D721Med (cell line): Measurements from ENCODE around the gene CEP152.
A peak's percentile ranks its signal among the peaks of the same experiment; 100 is the strongest.

ENCODE experiments used
- DNase-seq: peaks from one replicate; pipeline ENCODE4 v3.0.0; 2011; ENCODE audit warnings: low spot score; ENCODE audit not compliant: insufficient read length
- FAIRE-seq: peaks from 2 replicates; lab custom pipeline; 2011; peaks lifted over from hg19 to GRCh38; lab: Jason Lieb, UNC
- TF ChIP-seq, protein P1 (sequence below): IDR thresholded peaks from 2 replicates; pipeline ENCODE4 v1.5.1; 2012; ENCODE audit warnings: mild to moderate bottlenecking, control low read depth; ENCODE audit not compliant: insufficient read depth; ENCODE audit errors: missing control alignments

Gene CEP152

DNA sequence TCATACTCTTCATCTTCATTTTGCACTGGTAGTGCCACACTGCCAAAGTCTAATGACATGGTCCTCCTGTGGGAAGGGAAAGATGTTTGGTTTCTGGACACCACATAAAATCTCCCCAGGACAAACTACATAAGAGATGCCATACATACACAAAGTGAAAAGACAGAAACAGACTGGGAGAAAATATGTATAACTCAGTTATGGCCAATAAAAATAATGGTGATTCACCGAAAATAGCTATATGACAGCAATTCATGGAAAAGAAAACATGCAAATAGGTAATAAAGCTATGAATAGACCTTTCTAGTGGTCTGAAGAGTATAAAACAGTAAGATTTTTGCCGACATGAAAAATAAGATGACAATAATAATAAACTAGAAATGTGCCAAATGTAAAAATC lies 5.3 kb downstream of the CEP152 start:
- no peak for FAIRE-seq
- TF ChIP-seq, protein P1, sequence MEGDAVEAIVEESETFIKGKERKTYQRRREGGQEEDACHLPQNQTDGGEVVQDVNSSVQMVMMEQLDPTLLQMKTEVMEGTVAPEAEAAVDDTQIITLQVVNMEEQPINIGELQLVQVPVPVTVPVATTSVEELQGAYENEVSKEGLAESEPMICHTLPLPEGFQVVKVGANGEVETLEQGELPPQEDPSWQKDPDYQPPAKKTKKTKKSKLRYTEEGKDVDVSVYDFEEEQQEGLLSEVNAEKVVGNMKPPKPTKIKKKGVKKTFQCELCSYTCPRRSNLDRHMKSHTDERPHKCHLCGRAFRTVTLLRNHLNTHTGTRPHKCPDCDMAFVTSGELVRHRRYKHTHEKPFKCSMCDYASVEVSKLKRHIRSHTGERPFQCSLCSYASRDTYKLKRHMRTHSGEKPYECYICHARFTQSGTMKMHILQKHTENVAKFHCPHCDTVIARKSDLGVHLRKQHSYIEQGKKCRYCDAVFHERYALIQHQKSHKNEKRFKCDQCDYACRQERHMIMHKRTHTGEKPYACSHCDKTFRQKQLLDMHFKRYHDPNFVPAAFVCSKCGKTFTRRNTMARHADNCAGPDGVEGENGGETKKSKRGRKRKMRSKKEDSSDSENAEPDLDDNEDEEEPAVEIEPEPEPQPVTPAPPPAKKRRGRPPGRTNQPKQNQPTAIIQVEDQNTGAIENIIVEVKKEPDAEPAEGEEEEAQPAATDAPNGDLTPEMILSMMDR, result no peak
- DNase-seq, result no peak

DNA sequence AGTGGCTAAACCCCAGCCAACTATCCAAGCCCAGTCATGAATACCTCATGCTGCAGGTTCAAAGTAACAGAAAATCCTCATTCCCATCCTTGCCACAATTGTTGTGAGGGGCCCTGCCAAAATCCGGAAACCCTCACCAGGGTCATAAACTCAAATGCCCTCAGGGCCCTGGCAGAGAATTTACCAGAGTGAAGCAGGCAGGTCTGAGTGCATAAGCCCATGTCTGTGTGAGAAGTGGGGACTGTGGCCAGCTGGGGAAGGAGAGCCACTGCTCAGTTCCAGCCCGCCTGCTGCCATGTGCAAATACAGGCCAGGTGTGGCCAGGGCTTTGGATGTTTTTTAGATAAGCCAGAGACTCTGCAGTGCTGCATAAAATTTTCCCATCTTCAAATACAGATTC lies 7.0 kb downstream of the CEP152 start:
- DNase-seq (no peak), FAIRE-seq (no peak)
- TF ChIP-seq, protein P1, result no peak

DNA sequence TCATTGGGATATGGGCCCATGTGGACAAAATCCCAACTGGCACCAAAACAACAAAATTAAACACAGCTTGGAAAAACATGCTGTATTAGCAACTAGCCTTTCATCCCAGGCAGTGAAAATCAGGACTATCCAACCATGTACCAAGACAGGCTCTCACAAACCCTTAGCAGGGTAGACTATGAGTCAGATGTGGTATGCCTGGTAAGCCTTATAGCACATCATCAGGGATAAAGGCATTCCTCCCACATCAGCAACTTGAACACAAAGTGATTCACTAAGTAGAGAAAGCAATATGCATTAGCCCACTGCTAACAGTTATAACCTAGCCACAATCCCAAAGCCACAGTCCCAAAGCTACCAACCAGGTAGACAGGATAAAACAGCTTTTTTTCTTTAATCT lies 8.0 kb downstream of the CEP152 start:
- DNase-seq (no peak), FAIRE-seq (peak; percentile 21)
- TF ChIP-seq, protein P1, result no peak

DNA sequence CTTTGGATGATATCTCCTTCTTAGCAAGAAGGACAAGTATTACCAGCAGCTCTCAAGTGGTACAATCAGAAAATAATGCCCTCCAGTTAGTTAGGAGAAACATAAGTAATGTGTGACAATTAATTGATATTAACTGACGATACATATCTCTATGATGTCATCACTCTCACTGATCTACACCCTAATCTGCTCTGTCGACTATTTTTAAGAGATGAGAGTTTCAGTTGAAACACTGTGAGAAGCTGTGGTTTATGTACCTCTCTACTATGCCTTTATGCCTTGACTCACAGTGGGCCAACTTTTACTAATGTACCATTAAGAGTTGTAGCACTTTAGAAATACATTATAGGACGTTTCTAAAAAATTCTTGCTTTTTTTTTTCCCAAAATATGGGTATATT lies 8.6 kb downstream of the CEP152 start:
- TF ChIP-seq, protein P1, result no peak
- DNase-seq (no peak), FAIRE-seq (no peak)

DNA sequence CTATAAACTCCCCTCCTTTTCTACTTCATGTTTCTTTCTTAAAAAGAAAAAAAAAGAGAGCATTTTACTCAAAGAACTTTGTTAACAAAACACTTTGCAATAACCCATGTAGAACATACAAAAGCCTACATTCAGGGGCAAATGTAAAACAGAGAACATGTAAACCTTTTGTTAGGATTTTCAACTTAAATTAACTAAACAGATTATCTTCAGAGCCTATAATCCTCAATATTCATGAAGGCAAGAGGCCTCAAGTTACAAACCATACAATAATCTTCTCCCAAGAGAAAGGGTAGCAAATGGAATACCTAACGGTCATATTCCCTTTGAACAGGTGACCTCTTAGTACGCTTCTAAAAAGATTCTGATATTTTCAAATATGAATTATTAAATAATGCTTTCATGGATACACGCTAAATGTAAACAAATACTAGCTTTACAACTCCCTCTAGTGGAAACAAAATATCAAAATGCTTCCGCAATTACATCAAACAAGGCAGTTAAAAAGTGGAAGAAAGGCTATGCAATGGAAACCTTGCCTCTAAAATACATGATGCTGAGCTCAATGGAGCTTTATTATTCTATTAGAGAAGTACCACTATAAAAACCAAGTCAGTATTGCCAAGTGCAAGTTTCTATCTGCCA lies 9.9 kb downstream of the CEP152 start:
- DNase-seq, result no peak
- peak; percentile 32 for FAIRE-seq
- TF ChIP-seq, protein P1, result peak; percentile 46

DNA sequence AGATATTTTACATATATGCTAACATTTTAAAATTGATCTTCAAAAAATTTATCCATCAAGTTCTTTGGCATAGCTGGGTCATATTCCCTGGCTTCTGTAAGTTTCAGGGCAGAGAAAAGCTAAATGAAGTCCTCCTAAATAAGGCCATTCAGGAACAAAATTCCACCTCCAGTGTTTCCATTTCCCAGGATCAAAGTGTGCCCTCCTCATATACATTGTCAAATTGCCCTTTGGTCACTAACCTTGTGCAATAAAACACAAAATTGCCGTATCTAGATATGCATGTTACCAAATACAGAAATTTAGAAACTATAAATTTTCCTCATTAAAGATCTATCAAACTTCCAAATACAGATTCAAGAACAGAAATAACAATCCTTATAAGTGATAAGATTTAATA lies 10.6 kb downstream of the CEP152 start:
- TF ChIP-seq, protein P1, result no peak
- no peak for FAIRE-seq
- no peak for DNase-seq

DNA sequence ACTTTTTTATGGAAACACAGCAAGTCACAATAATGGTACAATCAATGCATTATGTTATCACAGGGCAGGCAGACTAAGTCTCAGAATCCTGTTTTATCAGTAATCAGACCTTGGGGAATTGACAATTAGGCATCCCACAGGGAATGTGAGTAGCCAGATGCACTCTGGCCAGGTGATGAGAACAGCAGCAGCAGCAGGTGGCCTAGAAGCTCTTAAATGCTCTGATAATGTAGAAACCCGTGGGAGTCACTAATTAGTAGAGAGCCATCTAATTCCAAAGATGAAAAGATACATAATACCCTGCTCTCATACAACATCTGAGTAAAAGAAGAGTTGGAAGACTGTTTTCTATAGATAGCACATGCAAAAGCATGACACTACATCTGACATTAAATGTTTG lies 12.6 kb downstream of the CEP152 start:
- FAIRE-seq (peak; percentile 84), DNase-seq (no peak)
- TF ChIP-seq, protein P1, result no peak
